HG03342 (cell line): Measurements from ENCODE around the gene TLE1.

Experiments used
- ATAC-seq: cut with Tn5 transposase; IDR thresholded peaks from one replicate; pipeline ENCODE4 v1.9.1; 2021; ENCODE audit warnings: mild to moderate bottlenecking, moderate library complexity; ENCODE audit not compliant: unreplicated experiment

TLE1 gene

GRCh38 chr9:81584099-81584498 is 105.2 kb downstream of the TLE1 start:
- no peak for ATAC-seq

- ATAC-seq, result no peak
These were observed 107.4 kb downstream of the TLE1 start for GRCh38 chr9:81581986-81582385.

- no peak for ATAC-seq
These were observed 110.0 kb downstream of the TLE1 start for GRCh38 chr9:81579381-81579780.

GRCh38 chr9:81578606-81579005 is 110.7 kb downstream of the TLE1 start:
- ATAC-seq, result no peak

GRCh38 chr9:81575956-81576355 is 113.4 kb downstream of the TLE1 start:
- no peak for ATAC-seq

- no peak for ATAC-seq
These were observed 114.9 kb downstream of the TLE1 start for GRCh38 chr9:81574405-81574804.

GRCh38 chr9:81573415-81574321 is 115.7 kb downstream of the TLE1 start:
- ATAC-seq, result no peak

GRCh38 chr9:81570083-81570482 is 119.3 kb downstream of the TLE1 start:
- no peak for ATAC-seq

GRCh38 chr9:81566074-81566698 is 123.2 kb downstream of the TLE1 start:
- ATAC-seq, result no peak

GRCh38 chr9:81565609-81566008 is 123.7 kb downstream of the TLE1 start:
- ATAC-seq, result no peak

GRCh38 chr9:81565144-81565543 is 124.2 kb downstream of the TLE1 start:
- no peak for ATAC-seq

GRCh38 chr9:81564632-81565031 is 124.7 kb downstream of the TLE1 start:
- ATAC-seq, result no peak

GRCh38 chr9:81563739-81564138 is 125.6 kb downstream of the TLE1 start:
- no peak for ATAC-seq

GRCh38 chr9:81563020-81563407 is 126.3 kb downstream of the TLE1 start:
- ATAC-seq, result no peak

GRCh38 chr9:81562231-81563019 is 126.9 kb downstream of the TLE1 start:
- ATAC-seq, result no peak

- no peak for ATAC-seq
These were observed 128.3 kb downstream of the TLE1 start for GRCh38 chr9:81560851-81561732.

GRCh38 chr9:81559709-81560108 is 129.6 kb downstream of the TLE1 start:
- no peak for ATAC-seq

GRCh38 chr9:81559197-81559596 is 130.2 kb downstream of the TLE1 start:
- ATAC-seq, result no peak

- no peak for ATAC-seq
These were observed 131.1 kb downstream of the TLE1 start for GRCh38 chr9:81558091-81558830.
